Activated naive CD4-positive, alpha-beta T cell treated with anti-CD3 and anti-CD28 coated beads, Interleukin-2, amount 50 U/mL, for 72 hours (primary cell): ENCODE measurements around the gene PSTPIP2. TPM values are rescaled to one million over a fixed set of nuclear protein-coding genes. Genes with fewer than 3 reads are reported as not detected.

ENCODE experiments used
- ATAC-seq, 2 donors: fragments of 150-1000 bp; cut with Tn5 transposase; 2 replicates each; pipeline ENCODE4 v1.10.0; 2021; ENCODE audit warnings: mild to moderate bottlenecking in 2 of 2, moderate library complexity in 2 of 2
- DNase-seq, 2 donors: peaks; one replicate each; pipeline ENCODE4 v3.0.0; 2021 to 2022; ENCODE audit warnings: low spot score in 2 of 2
- H3K27ac Mint-ChIP-seq, 2 donors: one replicate each; pipeline ENCODE4 v1.8.0; 2022; ENCODE audit warnings: mild to moderate bottlenecking in 2 of 2, mixed read lengths in 2 of 2
- H3K36me3 Mint-ChIP-seq, 2 donors: one replicate each; pipeline ENCODE4 v1.8.0; 2022; ENCODE audit warnings: mixed read lengths in 2 of 2
- H3K9me3 Mint-ChIP-seq, 2 donors: one replicate each; pipeline ENCODE4 v1.8.0; 2022; ENCODE audit warnings: mixed read lengths in 2 of 2
- total RNA-seq, 2 donors: library from RNA; stranded (reverse); gene quantifications; one replicate each; pipeline ENCODE4 v1.2.3, GENCODE V29; 2022

The PSTPIP2 gene
- total RNA-seq, 2 donors from 2014 or later: 2.9 to 8.3 TPM

DNA sequence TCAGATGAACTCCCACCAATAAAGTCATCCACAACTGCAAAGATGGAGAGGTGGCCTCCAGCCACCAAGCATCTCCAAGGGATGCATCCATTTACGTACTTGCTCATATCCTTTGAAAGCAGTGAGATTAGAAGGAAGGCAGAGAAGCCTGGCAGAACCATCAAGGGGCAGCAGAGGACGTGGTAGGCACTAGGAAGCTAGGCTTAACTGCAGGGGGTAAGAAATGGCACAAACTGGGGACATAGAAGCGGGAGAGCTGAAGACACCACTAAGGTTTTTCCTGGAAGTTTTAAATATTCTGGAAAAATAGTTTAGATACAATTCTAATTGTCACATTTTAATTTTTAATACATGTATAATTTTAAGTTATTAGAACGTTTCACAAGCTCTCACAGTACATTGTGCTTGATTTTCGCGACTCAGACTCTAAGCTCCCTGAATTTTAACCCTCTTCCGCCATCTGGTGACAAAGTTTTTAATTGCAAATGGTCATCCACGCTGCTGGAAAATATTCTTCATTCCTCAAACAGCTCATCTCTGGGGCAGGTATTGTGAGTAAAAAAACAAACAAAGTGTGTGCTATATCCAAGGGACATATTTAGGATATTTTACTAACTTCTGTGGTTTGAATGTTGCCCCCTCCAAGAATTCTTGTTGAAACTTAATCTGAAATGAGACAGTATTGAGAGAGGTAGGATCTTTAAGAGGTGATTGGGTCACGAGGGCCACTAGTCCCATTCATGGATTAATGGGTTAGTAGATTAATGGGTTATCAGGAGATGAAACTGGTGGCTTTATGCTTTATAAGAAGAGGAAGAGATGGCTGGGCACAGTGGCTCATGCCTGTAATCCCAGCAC lies 1.6 kb upstream of the PSTPIP2 start:
- ATAC-seq: peak; percentile 54 to 66
- Mint-ChIP-seq H3K36me3 (no peaks in the 10 kb centered on the region), H3K27ac (peak overlapping the region in 1 of 2 donors; percentile 29), H3K9me3 (no peaks in the 10 kb centered on the region)
- DNase-seq: peak in 1 of 2 donors; percentile 81

DNA sequence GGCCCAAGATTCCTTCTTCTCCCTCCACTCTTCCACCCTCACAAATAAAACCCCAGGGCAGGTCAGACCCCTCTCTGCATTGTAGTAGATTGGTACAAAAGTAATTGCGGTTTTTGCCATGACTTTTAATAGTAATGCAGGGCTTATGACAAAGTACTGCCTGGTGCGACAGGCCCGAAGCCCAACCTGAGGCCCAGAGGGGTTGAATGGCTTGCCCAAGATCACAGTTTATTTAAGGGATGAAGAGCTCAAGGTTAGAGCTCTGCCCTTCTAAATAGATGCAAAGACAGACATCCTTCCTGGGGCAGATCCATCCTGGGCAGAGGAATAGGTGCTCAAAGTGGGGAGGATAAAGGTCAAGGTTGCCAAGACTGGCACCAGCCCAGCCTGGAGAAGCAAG lies 899 bp upstream of the PSTPIP2 start:
- no peak overlapping the region for H3K27ac Mint-ChIP-seq
- DNase-seq (no peak), ATAC-seq (peak in 1 of 2 donors; percentile 2)
- no peaks in the 10 kb centered on the region for H3K36me3 Mint-ChIP-seq
- H3K9me3 Mint-ChIP-seq: no peaks in the 10 kb centered on the region

- DNase-seq: no peak
- Mint-ChIP-seq H3K9me3 (no peaks in the 10 kb centered on the region), H3K36me3 (no peaks in the 10 kb centered on the region), H3K27ac (no peak overlapping the region)
- ATAC-seq: no peak
Measured at GRCh38 chr18:46072376-46072867, 362 bp upstream of the PSTPIP2 start.

DNA sequence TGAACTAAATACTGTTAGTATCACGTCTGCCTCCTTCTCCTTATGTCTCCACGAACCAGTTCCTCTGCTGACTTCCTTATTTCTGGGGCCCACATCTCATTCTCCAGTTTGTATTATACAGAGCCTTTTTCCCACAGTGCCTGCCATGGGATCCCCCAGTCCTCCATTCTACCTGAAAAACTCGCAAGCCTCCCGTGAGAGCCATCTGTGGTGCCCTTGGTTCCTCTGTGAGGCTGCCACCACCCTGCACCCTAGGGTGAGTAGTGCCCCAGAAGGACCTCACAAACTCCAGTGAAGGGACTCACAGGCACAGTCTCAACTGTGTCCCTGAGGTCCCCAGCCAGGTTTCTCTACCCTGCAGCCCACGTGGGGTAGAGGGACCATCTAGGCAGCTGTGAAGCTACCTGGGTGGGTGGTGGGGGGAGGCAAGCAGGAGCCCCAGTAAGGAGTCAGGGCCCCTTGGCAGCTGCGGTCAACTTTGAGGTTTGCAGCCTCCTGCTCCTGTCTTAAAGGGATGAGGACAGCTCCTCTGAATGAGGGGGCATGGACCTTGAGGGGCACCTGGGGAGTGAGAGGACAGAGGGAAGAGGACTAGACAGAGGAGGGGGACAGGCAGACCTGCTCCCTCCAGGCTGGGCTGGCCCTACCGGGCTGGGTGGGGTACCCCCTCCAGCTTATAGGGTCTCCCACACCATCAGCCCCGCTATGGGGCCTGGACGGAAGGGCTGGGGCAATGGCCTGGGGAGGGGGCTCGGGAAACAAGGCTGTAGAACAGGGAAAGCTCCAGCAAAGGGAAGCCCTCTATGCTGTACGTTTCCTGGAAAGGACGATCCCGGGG lies 1.0 kb downstream of the PSTPIP2 start:
- H3K27ac Mint-ChIP-seq: peak overlapping the region in 1 of 2 donors; percentile 2
- DNase-seq: no peak
- ATAC-seq: peak in 1 of 2 donors; percentile 34
- no peaks in the 10 kb centered on the region for H3K9me3 Mint-ChIP-seq
- no peaks in the 10 kb centered on the region for H3K36me3 Mint-ChIP-seq

GRCh38 chr18:46070232-46070631 lies 1.8 kb downstream of the PSTPIP2 start:
- Mint-ChIP-seq H3K9me3 (no peaks in the 10 kb centered on the region), H3K36me3 (no peaks in the 10 kb centered on the region), H3K27ac (peak overlapping the region in 1 of 2 donors; percentile 2)
- no peak for DNase-seq
- no peak for ATAC-seq

- Mint-ChIP-seq H3K36me3 (no peaks in the 10 kb centered on the region), H3K27ac (peak overlapping the region in 1 of 2 donors; percentile 2)
Measured at GRCh38 chr18:46069524-46069923, 2.5 kb downstream of the PSTPIP2 start.

DNA sequence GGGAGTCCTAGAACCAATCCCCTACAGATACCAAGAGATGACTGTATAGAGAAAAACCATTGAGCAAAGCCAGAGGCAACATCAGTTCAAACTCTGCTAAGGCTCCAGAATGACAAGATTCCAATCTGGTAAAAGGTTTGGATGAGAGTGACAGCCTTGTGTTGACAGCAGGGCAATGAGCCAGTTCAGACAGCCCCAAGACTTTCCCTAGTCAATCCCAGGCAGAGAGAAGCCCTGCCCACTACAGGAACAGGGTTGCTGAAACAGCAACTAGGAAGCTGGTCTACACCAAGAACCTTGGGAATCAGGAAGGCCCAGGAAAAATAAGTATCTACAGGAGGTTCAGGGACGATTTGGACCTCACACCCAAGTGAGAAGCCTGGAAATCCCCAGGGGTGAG lies 3.3 kb downstream of the PSTPIP2 start:
- ATAC-seq: no peak
- H3K9me3 Mint-ChIP-seq: no peaks in the 10 kb centered on the region
- no peaks in the 10 kb centered on the region for H3K36me3 Mint-ChIP-seq
- no peak for DNase-seq
- H3K27ac Mint-ChIP-seq: peak overlapping the region in 1 of 2 donors; percentile 2

More at GRCh38 chr18:46069524-46069923, 2.5 kb downstream of the PSTPIP2 start:
- no peak for DNase-seq
- no peaks in the 10 kb centered on the region for H3K9me3 Mint-ChIP-seq
- peak in 1 of 2 donors; percentile 36 for ATAC-seq

DNA sequence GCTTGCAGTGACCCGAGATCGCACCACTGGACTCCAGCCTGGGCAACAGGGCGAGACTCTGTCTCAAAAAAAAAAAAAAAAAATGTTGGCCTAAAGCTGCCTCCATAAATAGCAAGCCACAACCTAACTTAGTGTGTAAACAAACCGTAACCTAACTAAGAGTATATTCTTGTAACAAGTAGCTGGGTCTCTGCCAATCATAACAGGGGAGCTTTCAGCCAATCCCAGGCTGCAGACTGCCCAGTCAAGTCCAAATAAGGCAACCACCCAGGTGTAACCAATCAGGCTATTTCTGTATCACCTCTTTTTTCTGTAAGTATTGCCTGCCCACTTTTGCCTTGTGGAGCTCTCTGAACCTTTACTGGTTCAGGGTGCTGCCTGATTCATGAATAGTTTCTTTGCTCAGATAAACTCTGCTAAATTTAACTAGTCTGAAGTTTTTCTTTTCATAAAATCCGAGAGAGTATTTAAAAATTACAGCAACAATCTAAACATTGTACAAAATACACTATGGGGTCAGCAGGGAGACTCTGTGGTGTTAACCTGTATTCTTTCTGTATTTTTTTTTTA lies 4.5 kb downstream of the PSTPIP2 start:
- no peak for DNase-seq
- Mint-ChIP-seq H3K36me3 (no peaks in the 10 kb centered on the region), H3K27ac (no peak overlapping the region), H3K9me3 (no peaks in the 10 kb centered on the region)
- no peak for ATAC-seq

DNA sequence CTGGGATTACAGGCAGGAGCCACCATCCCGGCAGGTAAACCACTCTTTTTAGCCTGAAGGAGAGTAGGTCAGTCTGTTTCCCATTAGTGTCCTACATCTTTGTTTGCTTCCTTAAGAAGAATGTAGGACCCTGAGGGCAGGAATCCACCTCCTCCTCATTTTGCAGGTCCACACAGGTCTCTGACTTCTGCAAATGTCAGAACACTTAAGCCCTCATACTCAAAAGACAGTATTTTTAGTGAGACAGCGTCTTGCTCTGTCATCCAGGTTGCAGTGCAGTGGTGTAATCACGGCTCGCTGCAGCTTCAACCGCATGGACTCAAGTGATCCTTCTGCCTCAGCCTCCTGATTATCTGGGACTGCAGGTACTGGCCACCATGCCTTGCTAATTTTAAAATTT lies 9.3 kb downstream of the PSTPIP2 start:
- peak overlapping the region in 1 of 2 donors; percentile 14 for H3K27ac Mint-ChIP-seq
- ATAC-seq (no peak), DNase-seq (no peak)
- H3K36me3 Mint-ChIP-seq: no peaks in the 10 kb centered on the region
- no peaks in the 10 kb centered on the region for H3K9me3 Mint-ChIP-seq

DNA sequence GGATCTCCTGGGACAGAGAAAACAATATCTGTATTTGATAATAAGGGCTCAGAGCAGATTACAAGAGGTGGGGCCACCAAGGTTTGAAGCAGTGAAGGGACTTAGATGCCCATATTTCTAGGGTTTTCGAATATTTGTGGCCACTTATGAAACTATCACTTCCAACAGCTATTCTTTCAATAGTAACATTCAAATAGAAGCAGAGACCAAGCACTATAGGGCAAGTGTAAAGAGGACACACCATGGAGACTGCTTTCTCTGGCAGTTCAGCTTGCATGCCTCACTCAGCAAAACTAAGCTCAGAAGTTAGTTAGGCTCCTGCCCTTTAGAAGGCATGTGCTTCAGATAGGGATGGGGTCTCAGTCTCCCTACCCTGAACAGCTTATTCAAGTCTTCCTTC lies 10.3 kb downstream of the PSTPIP2 start:
- DNase-seq (no peak), ATAC-seq (no peak)
- Mint-ChIP-seq H3K9me3 (no peaks in the 10 kb centered on the region), H3K36me3 (no peaks in the 10 kb centered on the region), H3K27ac (peak overlapping the region in 1 of 2 donors; percentile 52)

DNA sequence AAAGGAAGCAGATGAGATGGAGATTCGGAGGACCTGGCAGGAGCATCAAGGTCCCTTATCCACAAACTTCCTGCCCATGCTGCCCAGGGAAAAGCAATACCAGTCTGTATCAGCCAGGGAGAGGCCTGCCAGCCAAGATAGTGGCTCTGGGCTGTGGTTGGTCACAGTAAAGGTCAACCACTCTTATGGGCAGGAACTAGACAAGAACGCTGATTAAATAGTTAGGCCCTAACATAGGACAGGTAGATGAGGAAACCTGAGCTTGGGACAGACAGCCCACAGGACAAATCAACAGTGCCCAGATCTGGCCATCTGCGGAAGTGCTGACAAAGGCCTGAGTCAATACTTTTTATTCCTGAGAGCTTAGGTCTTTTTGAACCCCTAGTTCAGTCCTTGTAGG lies 10.7 kb downstream of the PSTPIP2 start:
- ATAC-seq: no peak
- H3K9me3 Mint-ChIP-seq: no peaks in the 10 kb centered on the region
- no peaks in the 10 kb centered on the region for H3K36me3 Mint-ChIP-seq
- no peak for DNase-seq
- H3K27ac Mint-ChIP-seq: peak overlapping the region in 1 of 2 donors; percentile 52

DNA sequence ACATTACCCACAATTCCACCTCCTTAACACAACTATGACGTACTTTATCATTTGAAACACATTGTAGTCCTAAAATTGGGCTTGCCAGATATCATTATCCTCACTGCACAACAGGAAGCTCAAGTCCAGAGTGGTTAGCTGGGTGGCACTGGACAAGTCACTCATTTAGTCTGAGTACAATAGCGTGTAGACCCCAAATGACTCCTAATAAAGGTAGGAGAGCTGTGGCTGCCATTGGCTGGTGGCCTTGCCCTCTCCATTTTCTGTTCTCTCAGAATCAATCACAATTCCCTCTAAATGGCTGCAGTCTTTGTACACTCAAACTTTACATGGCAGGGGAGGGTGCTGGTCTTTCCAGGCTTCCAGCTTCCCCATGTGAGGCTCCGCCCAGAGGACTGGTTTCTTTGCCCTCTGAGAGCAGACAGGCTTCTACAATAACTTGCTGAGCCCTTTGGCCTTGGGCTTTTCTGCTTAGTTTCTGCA lies 11.7 kb downstream of the PSTPIP2 start:
- Mint-ChIP-seq H3K36me3 (no peaks in the 10 kb centered on the region), H3K9me3 (no peaks in the 10 kb centered on the region), H3K27ac (no peak overlapping the region)
- no peak for DNase-seq
- ATAC-seq: no peak

GRCh38 chr18:46055838-46056230 lies 16.2 kb downstream of the PSTPIP2 start:
- ATAC-seq: peak in 1 of 2 donors; percentile 18
- H3K36me3 Mint-ChIP-seq: peaks cover 0 to 5% of the 10 kb centered on the region in 2 donors
- no peaks in the 10 kb centered on the region for H3K9me3 Mint-ChIP-seq
- H3K27ac Mint-ChIP-seq: peak overlapping the region; percentile 30 to 74
- no peak for DNase-seq

- H3K36me3 Mint-ChIP-seq: peaks cover 0 to 5% of the 10 kb centered on the region in 2 donors
- ATAC-seq (peak; percentile 68 to 70), DNase-seq (no peak)
- no peaks in the 10 kb centered on the region for H3K9me3 Mint-ChIP-seq
- H3K27ac Mint-ChIP-seq: peak overlapping the region; percentile 44 to 74
Measured at GRCh38 chr18:46054956-46055837, 16.9 kb downstream of the PSTPIP2 start.

DNA sequence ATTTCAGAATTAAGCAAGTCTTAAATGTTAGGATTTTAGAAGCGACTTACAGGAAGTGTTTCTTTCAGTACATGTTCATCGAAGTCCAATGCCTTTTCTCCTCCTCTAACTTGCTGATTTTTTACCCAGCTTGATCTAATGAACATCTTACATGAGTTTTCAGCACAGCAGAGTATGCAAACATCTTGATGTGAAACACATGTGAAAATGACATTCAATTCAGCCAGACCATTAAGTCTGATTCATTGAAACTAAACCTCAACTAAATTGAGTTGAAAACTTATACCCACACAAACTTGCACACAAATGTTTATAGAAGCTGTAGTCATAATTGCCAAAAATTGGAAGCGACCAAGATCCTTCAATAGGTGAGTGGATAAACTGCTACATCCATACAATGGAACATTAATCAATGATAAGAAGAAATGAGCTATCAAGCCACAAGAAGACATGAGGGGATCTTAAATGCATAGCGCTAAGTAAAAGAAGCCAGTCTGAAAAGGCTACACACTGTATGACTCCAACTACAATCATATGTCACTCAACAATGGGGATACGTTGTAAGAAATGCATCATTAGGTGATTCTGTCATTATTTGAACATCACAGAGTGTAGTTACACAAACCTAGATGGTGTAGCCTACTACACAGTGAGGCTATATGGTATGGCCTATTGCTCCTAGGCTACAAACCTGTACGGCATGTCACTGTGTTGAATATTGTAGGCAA lies 18.5 kb downstream of the PSTPIP2 start:
- no peak overlapping the region for H3K27ac Mint-ChIP-seq
- peak; percentile 31 to 65 for ATAC-seq

More for the DNA sequence above, 18.5 kb downstream of the PSTPIP2 start:
- no peak for DNase-seq
- Mint-ChIP-seq H3K9me3 (no peaks in the 10 kb centered on the region), H3K36me3 (peaks cover 0 to 5% of the 10 kb centered on the region in 2 donors)
